H4 (cell line): Measurements from ENCODE around the gene RAB18. TPM values are rescaled to one million over a fixed set of nuclear protein-coding genes. Genes with fewer than 3 reads are reported as not detected.
A peak's percentile ranks its signal among the peaks of the same experiment; 100 is the strongest.
"Not testable (repeated sequence)": the region's sequence is repeated elsewhere in the genome, so short reads cannot be mapped to it uniquely, and the experiment has no call there.

Experiments
- DNase-seq: peaks from one replicate; pipeline ENCODE4 v3.0.0-alpha.2; 2015; ENCODE audit warnings: low spot score
- total RNA-seq: library from RNA; depleted of rRNA; stranded (reverse); fragments of >200 nt; shearing (Covaris generic); gene quantifications from 2 replicates; pipeline ENCODE4 v1.2.3, GENCODE V29; 2014

RAB18 gene
- total RNA-seq, 1 experiment from 2014 or later, result 26.1 TPM

DNA sequence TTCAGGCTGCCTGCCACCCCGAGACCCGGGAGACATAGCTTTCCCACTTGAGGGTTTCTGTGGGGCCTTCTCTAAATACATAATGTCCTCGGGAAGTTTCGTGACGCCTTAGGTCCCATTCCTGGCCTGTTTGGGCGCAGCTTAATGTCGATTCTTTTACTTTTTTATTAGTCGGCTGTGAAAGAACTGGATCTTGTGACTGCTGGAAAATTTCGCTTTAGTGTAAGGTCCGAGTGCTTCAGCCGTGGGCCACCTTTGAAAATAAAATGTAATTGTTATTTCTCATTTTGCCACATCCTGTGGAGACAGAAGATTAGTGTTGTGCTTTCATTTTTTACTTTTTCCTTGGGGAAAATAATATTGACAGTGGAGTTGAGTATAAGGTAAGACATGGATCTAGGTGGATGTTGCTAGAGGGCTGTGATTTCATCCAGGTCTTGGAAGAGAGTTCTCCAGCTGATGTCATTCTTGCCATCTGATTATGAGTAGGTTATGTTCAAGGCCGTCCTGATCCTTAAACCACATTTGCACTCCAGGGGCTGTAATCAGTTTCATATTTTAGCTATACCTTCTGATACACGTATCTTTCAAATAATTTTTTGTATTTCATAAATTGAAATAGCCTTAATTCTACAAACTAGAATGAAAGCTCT lies 830 bp downstream of the RAB18 start:
- no peak for DNase-seq

DNA sequence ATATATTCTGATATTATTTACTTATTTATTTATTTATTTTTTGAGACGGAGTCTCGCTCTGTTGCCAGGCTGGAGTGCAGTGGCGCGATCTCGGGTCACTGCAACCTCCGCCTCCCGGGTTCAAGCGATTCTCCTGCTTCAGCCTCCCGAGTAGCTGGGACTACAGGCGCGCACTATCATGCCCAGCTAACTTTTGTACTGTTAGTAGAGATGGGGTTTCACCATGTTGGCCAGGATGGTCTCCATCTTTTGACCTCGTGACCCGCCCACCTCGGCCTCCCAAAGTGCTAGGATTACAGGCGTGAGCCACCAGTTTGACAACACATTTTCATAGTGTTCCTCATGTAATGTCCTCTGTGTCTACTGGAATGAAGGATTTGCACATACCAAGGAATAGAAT lies 1.4 kb downstream of the RAB18 start:
- not testable (repeated sequence) for DNase-seq

DNA sequence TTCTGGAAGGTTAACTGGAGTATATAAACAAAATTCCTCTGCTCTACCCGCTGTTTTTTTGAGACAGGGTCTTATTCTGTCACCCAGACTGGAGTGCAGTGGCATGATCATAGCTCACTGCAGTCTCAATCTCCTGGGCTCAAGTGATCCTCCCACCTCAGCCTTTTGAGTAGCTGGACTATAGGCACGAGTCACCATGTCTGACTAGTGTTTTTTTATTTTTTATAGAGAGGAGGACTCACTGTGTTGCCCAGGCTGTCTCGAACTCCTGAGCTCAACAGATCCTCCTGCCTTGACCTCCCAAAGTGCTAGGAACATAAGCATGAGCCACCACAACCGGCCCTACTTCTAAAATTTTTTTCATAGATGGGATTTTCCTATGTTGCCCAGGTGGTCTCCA lies 2.2 kb downstream of the RAB18 start:
- no peak for DNase-seq

DNA sequence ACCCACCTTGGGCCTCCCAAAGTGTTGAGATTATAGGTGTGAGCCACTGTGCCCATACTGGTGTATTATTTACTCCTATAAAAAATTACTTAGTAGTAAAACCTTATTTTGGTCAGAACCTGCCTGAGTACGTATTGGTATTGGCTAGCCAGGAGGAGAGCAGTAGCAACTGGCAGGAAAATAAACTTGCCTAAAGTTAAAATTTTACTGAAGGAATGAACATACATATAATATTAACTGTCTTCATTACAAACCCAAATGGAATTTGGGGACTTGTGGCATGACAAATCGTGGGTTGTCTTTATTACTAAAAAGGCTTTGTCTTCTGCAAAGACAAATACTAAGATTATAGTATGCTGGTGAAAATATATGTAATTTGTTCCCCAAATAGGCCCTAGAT lies 8.4 kb downstream of the RAB18 start:
- no peak for DNase-seq

DNA sequence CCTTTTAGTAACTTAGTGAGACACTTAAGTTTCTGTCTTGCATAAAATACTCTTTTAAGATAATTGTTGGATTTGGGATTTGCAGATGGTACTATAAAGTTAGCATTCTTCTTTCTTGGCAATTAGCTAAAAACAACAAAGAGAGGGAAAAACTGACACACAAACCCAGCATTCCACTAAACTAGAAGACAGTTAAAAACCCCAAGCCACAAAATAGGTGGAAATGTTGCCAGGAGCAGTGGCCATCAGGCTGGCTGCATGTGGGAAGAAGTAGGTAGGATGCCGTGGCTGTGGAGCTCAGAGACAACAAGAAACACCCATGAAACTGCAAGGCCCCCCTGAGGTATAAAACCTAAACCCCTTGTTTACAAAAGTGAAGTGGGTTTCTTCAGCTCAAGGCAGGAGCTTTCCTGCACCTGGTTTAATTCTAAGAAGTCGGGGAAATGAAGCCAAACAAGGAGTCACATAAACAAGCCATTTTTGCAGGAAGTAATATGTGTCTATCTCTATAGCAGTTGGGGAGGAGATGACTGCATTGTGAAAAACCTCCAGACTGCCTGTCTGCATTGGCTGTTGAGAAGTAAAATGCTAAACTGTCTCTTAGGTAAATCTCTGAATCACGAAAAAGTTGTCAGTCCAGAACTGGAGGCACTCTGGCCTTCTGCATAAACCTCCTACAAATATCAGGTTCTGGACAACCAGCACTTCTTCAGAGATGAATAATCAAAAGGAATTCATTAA lies 9.5 kb downstream of the RAB18 start:
- DNase-seq, result no peak

DNA sequence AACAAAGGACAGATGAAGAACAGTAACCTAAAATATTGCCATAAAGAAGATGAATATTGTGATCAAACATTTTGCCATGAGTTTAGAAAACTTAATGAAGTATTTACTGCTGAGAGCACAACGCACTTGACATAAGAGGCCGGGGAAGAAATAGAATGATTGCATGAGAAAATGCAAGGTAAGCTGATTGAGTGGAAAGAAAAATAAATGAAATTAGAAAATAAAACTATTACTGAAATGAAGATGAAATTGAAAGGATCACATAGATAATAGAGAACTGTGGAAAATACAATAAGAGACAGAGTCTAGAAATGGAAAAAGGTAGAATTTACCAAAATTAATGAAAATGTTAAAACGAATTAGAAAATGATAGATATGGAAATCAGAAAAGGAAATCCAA lies 10.1 kb downstream of the RAB18 start:
- DNase-seq, result no peak

DNA sequence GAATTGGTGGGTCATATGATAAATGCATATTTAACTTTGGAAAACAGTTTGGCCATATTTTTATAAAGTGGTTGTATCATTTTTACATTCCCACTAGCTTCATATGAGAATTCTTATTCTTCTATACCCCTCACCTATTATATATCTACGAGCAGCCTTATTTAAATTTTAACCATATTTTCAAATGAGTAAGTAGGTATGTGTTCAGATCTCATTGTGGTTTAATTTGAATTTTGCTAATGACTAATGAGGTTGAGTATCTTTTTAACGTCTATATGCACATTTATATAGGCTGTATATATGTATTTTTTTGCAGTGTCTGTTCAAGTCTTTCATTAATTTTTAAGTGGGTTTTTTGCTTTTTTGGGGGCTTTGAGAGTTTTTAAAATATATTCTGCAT lies 14.2 kb downstream of the RAB18 start:
- no peak for DNase-seq

DNA sequence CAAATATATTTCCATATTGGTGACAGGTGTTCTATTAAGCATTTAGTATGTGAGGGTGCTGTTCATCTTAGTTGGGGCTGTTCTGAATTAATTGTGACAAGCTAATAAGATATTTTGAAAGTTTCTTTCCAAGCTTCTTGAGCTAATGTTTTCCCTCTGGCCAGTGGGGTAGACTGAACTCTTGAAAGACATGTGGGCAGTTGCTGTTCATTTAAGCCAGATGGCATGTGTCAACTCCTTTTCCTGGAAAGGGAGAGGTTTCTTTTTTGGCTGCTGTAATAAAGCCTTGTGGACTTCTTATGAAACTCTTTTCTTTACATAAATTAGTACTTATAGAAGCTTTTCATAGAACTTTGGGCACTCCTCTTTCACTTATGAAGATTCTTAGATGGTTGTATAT lies 21.7 kb downstream of the RAB18 start:
- peak; percentile 19 for DNase-seq

DNA sequence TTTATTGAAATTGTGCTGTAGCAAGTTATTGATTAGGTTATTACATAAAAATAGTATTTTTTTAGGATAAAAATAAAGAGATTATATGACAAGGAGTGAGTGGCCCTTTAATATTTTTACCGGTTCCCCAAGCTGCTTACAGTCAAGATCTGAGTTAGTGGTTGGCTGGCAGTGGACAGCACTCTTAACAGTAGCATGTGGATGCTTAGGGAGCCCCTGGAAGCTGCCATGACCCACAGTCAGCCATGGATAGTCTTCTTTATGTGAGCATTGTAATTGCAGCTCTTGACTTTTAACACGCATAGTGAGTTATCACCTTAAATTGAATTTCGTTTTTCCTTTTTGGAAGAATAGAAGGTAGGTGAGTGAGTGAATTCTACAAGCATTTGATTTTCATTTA lies 22.1 kb downstream of the RAB18 start:
- DNase-seq, result no peak

DNA sequence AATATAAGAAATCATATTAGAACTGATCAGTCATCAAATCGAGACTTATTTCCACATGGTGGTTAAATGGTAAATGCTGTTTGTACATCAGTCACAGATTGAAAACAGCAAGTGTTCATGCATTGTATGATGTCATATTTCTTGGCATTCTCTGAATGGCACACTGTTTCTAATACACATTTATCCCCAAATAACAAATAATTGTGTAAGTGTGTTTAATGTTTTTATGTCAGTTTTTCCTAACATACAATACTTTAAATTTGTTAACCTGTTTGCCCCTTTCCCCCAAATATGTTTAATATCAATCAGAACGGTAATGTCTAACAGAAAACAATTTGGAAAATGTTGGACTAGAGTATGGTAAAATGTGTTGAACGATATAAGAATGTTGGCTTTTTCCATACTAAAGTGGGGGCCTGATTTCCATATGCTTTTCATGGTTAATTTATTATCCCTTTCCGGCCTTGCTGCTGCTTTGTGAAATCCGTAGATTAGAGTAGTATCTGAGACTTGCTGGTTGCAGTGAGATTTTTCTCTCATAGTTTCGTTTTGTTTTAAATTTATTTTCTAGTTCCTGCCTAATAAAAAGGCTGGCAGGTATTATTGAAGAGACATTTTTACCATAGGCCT lies 23.7 kb downstream of the RAB18 start:
- DNase-seq, result no peak

DNA sequence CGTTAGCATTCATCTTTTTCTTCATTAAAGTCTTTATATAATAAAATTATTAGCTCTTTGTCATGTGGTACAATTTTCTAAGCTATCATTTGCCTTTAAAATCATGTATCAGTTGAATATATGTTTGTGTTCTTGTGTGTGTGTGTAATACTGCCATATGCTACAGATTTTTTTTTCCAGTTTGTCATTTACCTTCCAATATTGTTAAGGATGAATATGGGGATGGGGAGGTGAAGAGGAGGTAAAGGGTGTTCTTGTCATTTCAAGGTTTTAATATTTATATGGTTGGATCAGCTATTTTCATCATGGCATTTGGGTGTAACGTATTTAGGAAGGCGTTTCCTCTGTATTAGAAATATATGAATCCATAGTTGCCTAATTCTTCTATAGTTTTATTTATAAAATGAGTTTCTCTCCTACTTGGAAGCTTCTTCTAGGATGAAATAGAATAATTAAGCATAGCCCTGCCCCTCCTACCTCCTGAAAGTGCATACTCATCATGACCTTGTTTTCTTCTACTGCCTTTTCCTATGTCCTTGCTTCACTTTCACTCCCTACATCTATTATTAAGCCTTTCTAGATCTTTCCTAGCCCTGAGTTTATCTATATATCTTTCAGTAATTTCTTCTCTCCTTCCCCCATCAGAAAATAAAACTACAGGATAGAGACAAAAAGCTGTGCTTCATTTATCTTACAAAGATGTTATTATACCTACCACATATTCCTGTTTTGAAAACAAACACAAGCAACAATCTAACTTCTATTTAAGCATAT lies 25.1 kb downstream of the RAB18 start:
- peak; percentile 29 for DNase-seq

DNA sequence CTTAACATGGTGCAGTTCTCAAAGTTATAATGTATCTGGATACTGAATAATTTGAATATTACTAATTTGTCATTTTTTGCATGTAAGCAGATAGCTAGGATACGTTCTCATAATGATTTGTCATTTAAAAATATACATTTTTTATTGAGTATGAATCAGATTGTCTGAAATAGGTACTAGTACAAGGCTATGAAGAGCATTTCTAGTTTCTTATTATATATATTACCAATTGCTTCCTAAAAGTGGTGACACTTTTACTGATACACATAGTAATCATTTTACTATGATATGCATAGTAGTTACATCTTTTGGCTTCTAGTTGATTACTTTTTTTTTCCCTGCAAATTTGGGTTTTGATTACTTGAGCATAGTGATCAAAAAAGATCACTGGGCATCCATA lies 26.4 kb downstream of the RAB18 start:
- DNase-seq, result no peak

DNA sequence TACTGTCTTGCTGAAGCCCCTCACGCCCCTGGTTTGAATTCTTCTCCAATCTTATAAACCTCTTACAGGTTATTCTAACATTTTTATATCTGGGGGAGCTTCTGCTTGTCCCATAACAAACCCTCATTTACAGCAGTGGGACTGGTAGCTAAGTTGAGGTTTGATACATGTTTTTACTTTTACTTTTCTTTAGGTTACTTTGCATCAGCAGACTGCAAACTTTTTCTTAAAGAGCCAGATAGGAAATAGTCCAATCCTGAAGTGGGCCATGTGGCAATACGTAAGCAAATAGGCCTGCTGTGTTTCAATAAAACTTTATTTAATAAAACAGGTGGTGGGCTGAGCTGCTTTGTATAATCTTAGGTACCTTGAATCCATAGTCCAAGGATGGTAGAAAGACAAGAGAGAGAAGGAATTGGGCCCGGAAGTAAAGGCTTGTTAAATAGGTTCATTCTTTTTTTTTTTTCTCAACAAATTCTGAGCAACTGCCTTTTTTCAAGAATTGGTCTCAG lies 27.3 kb downstream of the RAB18 start:
- no peak for DNase-seq

DNA sequence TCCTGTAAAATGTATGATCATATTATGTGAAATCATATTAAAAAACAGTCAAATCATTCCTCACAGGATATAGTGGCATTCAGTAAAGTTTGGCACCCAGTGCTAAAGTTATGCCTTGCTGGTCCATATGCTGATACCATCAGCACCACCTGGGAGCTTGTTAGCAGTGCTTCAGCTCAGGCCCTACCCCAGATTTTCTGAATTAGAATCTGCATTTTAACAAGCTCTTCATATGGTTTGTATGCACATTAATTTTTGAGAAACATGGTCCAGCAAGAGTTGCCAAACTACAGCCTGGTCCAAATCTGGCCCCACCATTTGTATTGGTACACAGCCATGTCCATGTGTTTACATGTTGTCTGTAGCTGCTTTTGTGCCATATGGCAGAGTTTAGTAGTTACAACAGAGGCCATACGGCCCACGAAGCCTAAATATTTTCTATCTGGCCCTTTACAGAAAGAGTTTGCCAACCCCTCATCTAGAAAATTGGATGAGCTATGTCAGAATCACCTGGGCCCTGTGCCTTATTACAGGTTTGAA lies 30.1 kb downstream of the RAB18 start:
- DNase-seq, result no peak

DNA sequence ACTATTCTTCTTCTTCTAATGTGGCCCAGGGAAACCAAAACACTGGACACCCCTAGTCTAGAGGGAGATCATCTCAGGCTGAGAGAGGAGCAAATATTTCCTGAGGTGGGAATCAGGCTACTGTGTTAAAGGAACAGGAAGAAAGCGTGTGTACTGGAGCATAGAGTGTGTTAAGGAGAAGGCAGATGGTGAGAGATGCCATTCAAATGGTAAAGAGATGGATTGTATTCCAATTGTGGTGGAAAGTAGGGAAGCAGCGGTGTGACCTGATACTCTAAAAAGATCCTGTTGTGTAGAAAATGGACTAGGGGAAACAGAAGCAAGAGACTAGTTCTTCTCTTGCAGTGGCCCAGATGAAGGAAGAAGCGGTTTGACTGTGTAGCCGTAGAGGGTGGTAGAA lies 31.2 kb downstream of the RAB18 start:
- no peak for DNase-seq

DNA sequence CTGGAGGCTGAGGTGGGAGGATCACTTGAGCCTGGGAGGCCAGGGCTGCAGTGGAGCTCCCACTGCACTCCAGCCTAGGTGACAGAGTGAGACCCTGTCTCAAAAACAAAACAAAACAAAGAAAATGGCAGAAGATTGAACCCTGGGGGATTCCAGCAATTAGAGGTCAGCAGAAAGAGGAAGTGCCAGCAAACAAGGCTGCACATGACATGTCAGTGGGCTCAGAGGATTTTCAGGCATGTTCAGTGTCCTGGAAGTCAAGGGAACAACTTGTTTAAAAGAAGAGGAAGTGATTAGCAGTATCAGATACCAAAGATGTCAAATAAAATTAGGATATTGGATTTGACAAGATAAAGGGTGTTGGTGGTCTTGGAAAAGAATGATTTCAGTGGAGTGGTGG lies 32.3 kb downstream of the RAB18 start:
- no peak for DNase-seq

DNA sequence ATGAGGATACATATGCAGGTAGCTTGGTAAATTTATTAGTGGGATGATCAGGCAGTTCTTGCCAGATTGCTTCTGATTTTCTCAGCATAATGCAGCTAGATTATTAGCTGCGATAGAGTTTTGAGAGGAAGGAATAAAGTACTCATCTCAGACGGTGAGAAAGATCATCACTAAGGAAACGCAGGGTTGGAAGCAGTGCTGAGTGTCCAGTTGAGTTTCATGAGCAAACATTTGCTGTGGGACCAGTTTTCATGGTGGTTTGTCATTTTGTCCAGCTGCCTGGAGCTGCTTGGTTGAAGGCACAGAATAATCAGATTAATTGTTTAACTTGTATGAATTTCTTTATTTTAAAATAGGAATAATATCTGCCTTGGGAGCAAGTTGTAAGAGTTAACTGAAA lies 33.1 kb downstream of the RAB18 start:
- DNase-seq, result no peak

DNA sequence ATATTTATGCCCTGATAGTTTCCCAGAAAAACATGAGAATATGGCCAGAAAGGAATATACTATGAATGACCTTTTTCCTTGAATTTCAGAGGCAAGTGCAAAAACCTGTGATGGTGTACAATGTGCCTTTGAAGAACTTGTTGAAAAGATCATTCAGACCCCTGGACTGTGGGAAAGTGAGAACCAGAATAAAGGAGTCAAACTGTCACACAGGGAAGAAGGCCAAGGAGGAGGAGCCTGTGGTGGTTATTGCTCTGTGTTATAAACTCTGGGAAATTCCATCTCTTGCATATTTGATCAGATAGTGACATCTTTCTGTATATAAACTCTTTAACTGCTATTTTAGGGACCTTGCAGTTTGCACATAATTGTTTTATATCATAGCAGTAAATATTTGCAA lies 33.7 kb downstream of the RAB18 start:
- DNase-seq, result no peak

DNA sequence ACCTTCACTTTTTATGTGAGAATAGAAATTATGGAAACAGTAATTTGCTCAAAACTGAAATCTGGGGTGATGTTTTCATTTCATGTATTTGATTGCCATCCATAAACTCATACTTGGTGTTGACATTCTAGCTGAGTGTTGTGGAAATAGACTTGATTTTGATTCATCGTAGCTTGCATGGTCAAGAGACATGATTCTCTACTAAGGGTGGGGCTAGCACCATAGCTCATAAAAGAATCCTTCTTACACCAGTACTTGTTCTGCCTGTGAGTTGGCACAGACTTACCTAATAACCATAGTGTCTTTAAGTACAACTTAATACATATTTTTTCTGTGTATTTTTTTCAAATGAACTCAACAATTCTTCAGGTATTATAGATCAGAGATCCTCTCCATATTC lies 36.6 kb downstream of the RAB18 start:
- no peak for DNase-seq

DNA sequence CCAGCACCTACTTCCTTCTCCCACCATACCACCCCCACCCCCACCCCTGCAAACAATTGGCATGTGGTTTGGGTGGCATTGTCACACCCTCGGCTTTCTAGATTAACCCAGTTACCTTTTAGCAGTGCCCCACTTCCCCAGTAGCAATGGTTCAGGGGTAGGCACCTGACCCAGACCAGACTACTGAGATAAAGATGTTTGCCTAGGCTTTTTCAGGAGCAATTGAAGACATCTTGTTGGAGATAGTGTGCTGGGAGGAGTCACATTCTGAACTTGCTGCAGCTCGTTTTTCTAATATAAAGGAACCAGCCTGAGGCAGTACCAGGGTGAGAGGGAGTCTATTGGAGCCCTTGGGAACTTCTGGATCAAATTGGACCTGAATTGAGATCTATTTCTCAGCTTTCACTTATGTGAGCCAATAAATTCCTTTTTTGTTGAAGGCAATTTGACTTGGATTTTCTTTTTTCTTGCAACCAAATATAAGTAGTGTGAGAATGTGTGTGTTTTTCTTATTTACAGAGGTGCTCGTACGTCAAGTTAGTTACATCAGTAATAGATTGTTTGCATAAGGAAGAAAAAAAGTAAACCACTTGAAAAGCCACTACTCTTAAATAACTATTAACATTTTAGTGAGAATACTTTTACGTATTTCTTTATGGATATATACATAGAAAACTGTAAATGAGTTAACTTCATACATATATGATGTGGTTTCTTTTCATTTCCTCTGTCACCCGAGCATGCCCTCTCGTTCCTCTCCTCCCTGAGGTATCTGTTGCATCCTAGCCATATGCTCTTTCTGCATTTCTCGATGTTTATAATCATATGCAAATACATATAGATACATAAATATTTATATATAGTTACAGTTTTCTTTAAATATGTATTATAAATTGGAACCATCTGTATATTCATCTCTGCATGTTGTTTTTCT lies 38.0 kb downstream of the RAB18 start:
- DNase-seq, result no peak

DNA sequence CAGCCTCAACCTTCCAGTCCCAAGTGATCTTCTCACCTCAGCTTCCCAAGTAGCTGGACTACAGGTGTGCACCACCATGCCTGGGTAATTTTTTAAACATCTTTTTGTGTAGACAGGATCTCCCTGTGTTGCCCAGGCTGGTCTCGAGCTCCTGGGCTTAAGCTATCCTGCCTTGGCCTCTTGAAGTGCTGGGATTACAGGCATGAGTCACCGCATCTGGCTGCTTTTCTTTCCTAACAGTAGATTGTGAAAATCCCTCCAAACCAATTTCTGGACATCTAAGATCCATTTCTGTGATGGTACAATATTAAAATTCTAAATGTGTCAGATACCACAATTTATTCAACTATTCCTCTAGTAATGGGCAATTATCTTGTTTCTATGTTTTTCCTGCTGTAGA lies 38.7 kb downstream of the RAB18 start:
- DNase-seq, result no peak
